Bronchial epithelial cell (primary cell): ENCODE data around the gene MARCHF10. TPM values are rescaled to one million over a fixed set of nuclear protein-coding genes. Genes with fewer than 3 reads are reported as not detected.
A peak's percentile ranks its signal among the peaks of the same experiment; 100 is the strongest.

Source experiments
- DNase-seq: peaks from one replicate; pipeline ENCODE4 v3.0.0-alpha.2; 2010; ENCODE audit warnings: low read depth
- FAIRE-seq: peaks from 2 replicates; lab custom pipeline; 2011; peaks lifted over from hg19 to GRCh38; lab: Jason Lieb, UNC
- H3K27me3 ChIP-seq: 2 replicates; pipeline ENCODE4 v1.5.1; 2011; ENCODE audit warnings: low read length; ENCODE audit not compliant: control insufficient read depth, insufficient read depth
- H3K36me3 ChIP-seq: 2 replicates; pipeline ENCODE4 v1.5.1; 2011; ENCODE audit warnings: low read length; ENCODE audit not compliant: control insufficient read depth, insufficient read depth
- H3K4me3 ChIP-seq: 2 replicates; pipeline ENCODE4 v1.5.1; 2011; ENCODE audit warnings: mild to moderate bottlenecking, low read depth, low read length, control low read depth
- CTCF ChIP-seq: IDR thresholded peaks from 2 replicates; pipeline ENCODE4 v1.5.1; 2011; ENCODE audit warnings: mild to moderate bottlenecking, moderate library complexity, low read length, control low read depth, inconsistent platforms; ENCODE audit not compliant: insufficient read depth, severe bottlenecking
- total RNA-seq: library from RNA; depleted of rRNA; stranded (reverse); fragments of >200 nt; gene quantifications from 2 replicates; pipeline ENCODE4 v1.2.1, GENCODE V29; 2014

Gene MARCHF10
- total RNA-seq, 1 donor from 2014 or later = not detected

GRCh38 chr17:62801553-62802114 lies 6.5 kb downstream of the MARCHF10 start:
- H3K4me3 ChIP-seq = no peak overlapping the region
- FAIRE-seq = peak; percentile 7
- TF ChIP-seq CTCF = no peak
- no peaks in the 10 kb centered on the region for H3K27me3 ChIP-seq
- no peaks in the 10 kb centered on the region for H3K36me3 ChIP-seq
- no peak for DNase-seq

- Histone ChIP-seq H3K27me3 (no peaks in the 10 kb centered on the region), H3K36me3 (no peaks in the 10 kb centered on the region), H3K4me3 (no peak overlapping the region)
- DNase-seq (peak; percentile 92), FAIRE-seq (no peak)
- TF ChIP-seq CTCF = no peak
Measured at GRCh38 chr17:62800585-62800984, 7.5 kb downstream of the MARCHF10 start.

GRCh38 chr17:62797959-62798358 lies 10.2 kb downstream of the MARCHF10 start:
- DNase-seq (no peak), FAIRE-seq (no peak)
- no peak for TF ChIP-seq CTCF
- Histone ChIP-seq H3K36me3 (no peaks in the 10 kb centered on the region), H3K4me3 (no peak overlapping the region), H3K27me3 (no peaks in the 10 kb centered on the region)

- Histone ChIP-seq H3K4me3 (no peak overlapping the region), H3K36me3 (no peaks in the 10 kb centered on the region), H3K27me3 (no peaks in the 10 kb centered on the region)
- no peak for TF ChIP-seq CTCF
- FAIRE-seq (no peak), DNase-seq (no peak)
Measured at GRCh38 chr17:62796291-62796690, 11.8 kb downstream of the MARCHF10 start.

- Histone ChIP-seq H3K36me3 (no peaks in the 10 kb centered on the region), H3K4me3 (no peak overlapping the region), H3K27me3 (no peaks in the 10 kb centered on the region)
- DNase-seq (no peak), FAIRE-seq (no peak)
- no peak for TF ChIP-seq CTCF
Measured at GRCh38 chr17:62794666-62794971, 13.5 kb downstream of the MARCHF10 start.

- FAIRE-seq (no peak), DNase-seq (no peak)
- Histone ChIP-seq H3K4me3 (no peak overlapping the region), H3K27me3 (no peaks in the 10 kb centered on the region), H3K36me3 (no peaks in the 10 kb centered on the region)
- no peak for TF ChIP-seq CTCF
Measured at GRCh38 chr17:62793919-62794665, 14.0 kb downstream of the MARCHF10 start.
